T-helper 1 cell treated with Interleukin-12 subunit alpha and Interleukin-12 subunit beta and Interleukin-4 antibody, amounts not matched to agents 30 μg/mL and 1 μg/mL, for 36 hours (primary cell): ENCODE data around the gene RNASEH2A.

Source experiments
- H3K27ac Mint-ChIP-seq: one replicate; pipeline ENCODE4 v1.8.0; 2021; ENCODE audit warnings: mild to moderate bottlenecking, mixed read lengths
- H3K27me3 Mint-ChIP-seq: one replicate; pipeline ENCODE4 v1.8.0; 2021; ENCODE audit warnings: low read depth, mixed read lengths
- H3K36me3 Mint-ChIP-seq: one replicate; pipeline ENCODE4 v1.8.0; 2021; ENCODE audit warnings: low read depth, mixed read lengths
- H3K4me1 Mint-ChIP-seq: one replicate; pipeline ENCODE4 v1.8.0; 2021; ENCODE audit warnings: low read depth, mixed read lengths
- H3K4me3 Mint-ChIP-seq: one replicate; pipeline ENCODE4 v1.8.0; 2021; ENCODE audit warnings: mild to moderate bottlenecking, moderate library complexity, mixed read lengths
- H3K9me3 Mint-ChIP-seq: one replicate; pipeline ENCODE4 v1.8.0; 2021; ENCODE audit warnings: mixed read lengths

The RNASEH2A gene

GRCh38 chr19:12786952-12787351, 19.4 kb upstream of the RNASEH2A start:
- Mint-ChIP-seq H3K27ac (peak overlapping the region; percentile 29), H3K4me1 (peaks cover 25% of the 10 kb centered on the region), H3K36me3 (no peaks in the 10 kb centered on the region), H3K27me3 (no peaks in the 10 kb centered on the region), H3K4me3 (no peak overlapping the region), H3K9me3 (no peaks in the 10 kb centered on the region)

GRCh38 chr19:12787458-12787857, 18.9 kb upstream of the RNASEH2A start:
- Mint-ChIP-seq H3K36me3 (no peaks in the 10 kb centered on the region), H3K9me3 (no peaks in the 10 kb centered on the region), H3K27ac (peak overlapping the region; percentile 29), H3K27me3 (no peaks in the 10 kb centered on the region), H3K4me3 (no peak overlapping the region), H3K4me1 (peaks cover 22% of the 10 kb centered on the region)

- H3K4me3 Mint-ChIP-seq = peak overlapping the region; percentile 11
- H3K27me3 Mint-ChIP-seq = no peaks in the 10 kb centered on the region
- peaks cover 2% of the 10 kb centered on the region for H3K36me3 Mint-ChIP-seq
- H3K4me1 Mint-ChIP-seq = peaks cover 22% of the 10 kb centered on the region
- peak overlapping the region; percentile 50 for H3K27ac Mint-ChIP-seq
- H3K9me3 Mint-ChIP-seq = no peaks in the 10 kb centered on the region
Observed at GRCh38 chr19:12788042-12788681, 18.2 kb upstream of the RNASEH2A start.

GRCh38 chr19:12788682-12789097, 17.7 kb upstream of the RNASEH2A start:
- Mint-ChIP-seq H3K27me3 (no peaks in the 10 kb centered on the region), H3K27ac (peak overlapping the region; percentile 95), H3K9me3 (no peaks in the 10 kb centered on the region), H3K4me1 (peaks cover 18% of the 10 kb centered on the region), H3K4me3 (peak overlapping the region; percentile 91), H3K36me3 (peaks cover 4% of the 10 kb centered on the region)

- no peaks in the 10 kb centered on the region for H3K9me3 Mint-ChIP-seq
- peaks cover 7% of the 10 kb centered on the region for H3K36me3 Mint-ChIP-seq
- peak overlapping the region; percentile 95 for H3K27ac Mint-ChIP-seq
- H3K27me3 Mint-ChIP-seq = no peaks in the 10 kb centered on the region
- peak overlapping the region; percentile 95 for H3K4me3 Mint-ChIP-seq
- H3K4me1 Mint-ChIP-seq = peaks cover 21% of the 10 kb centered on the region
Observed at GRCh38 chr19:12789098-12789903, 17.1 kb upstream of the RNASEH2A start.

GRCh38 chr19:12789904-12790619, 16.3 kb upstream of the RNASEH2A start:
- peaks cover 27% of the 10 kb centered on the region for H3K4me1 Mint-ChIP-seq
- peak overlapping the region; percentile 98 for H3K27ac Mint-ChIP-seq
- H3K27me3 Mint-ChIP-seq = no peaks in the 10 kb centered on the region
- peak overlapping the region; percentile 95 for H3K4me3 Mint-ChIP-seq
- no peaks in the 10 kb centered on the region for H3K9me3 Mint-ChIP-seq
- peaks cover 7% of the 10 kb centered on the region for H3K36me3 Mint-ChIP-seq

- Mint-ChIP-seq H3K27me3 (no peaks in the 10 kb centered on the region), H3K36me3 (peaks cover 7% of the 10 kb centered on the region), H3K4me3 (peak overlapping the region; percentile 95), H3K27ac (peak overlapping the region; percentile 98), H3K4me1 (peaks cover 29% of the 10 kb centered on the region), H3K9me3 (no peaks in the 10 kb centered on the region)
Observed at GRCh38 chr19:12790628-12791344, 15.6 kb upstream of the RNASEH2A start.

GRCh38 chr19:12791345-12792050, 14.9 kb upstream of the RNASEH2A start, which contains the start of gene JUNB:
Gene JUNB, plus strand, starts transcription at chr19:12791486. Its CDS starts 286 bp downstream, at chr19:12791772.
- H3K27ac Mint-ChIP-seq = peak within 1 kb of the TSS; percentile 99
- H3K9me3 Mint-ChIP-seq = no peaks in the 10 kb centered on the region
- H3K4me1 Mint-ChIP-seq = peaks cover 36% of the 10 kb centered on the region
- H3K27me3 Mint-ChIP-seq = no peaks in the 10 kb centered on the region
- H3K36me3 Mint-ChIP-seq = peaks cover 7% of the 10 kb centered on the region
- peak within 1 kb of the TSS; percentile 95 for H3K4me3 Mint-ChIP-seq

GRCh38 chr19:12792051-12792852, 14.1 kb upstream of the RNASEH2A start:
- H3K27ac Mint-ChIP-seq = peak overlapping the region; percentile 99
- H3K27me3 Mint-ChIP-seq = no peaks in the 10 kb centered on the region
- no peaks in the 10 kb centered on the region for H3K9me3 Mint-ChIP-seq
- H3K36me3 Mint-ChIP-seq = peaks cover 9% of the 10 kb centered on the region
- H3K4me3 Mint-ChIP-seq = peak overlapping the region; percentile 95
- peaks cover 38% of the 10 kb centered on the region for H3K4me1 Mint-ChIP-seq

GRCh38 chr19:12792853-12793289, 13.5 kb upstream of the RNASEH2A start:
- peaks cover 38% of the 10 kb centered on the region for H3K4me1 Mint-ChIP-seq
- H3K36me3 Mint-ChIP-seq = peaks cover 9% of the 10 kb centered on the region
- H3K4me3 Mint-ChIP-seq = peak overlapping the region; percentile 95
- no peaks in the 10 kb centered on the region for H3K27me3 Mint-ChIP-seq
- peak overlapping the region; percentile 99 for H3K27ac Mint-ChIP-seq
- H3K9me3 Mint-ChIP-seq = no peaks in the 10 kb centered on the region

GRCh38 chr19:12793290-12794195, 12.8 kb upstream of the RNASEH2A start:
- peak overlapping the region; percentile 95 for H3K4me3 Mint-ChIP-seq
- H3K27me3 Mint-ChIP-seq = no peaks in the 10 kb centered on the region
- no peaks in the 10 kb centered on the region for H3K9me3 Mint-ChIP-seq
- peaks cover 9% of the 10 kb centered on the region for H3K36me3 Mint-ChIP-seq
- H3K27ac Mint-ChIP-seq = peak overlapping the region; percentile 99
- H3K4me1 Mint-ChIP-seq = peaks cover 36% of the 10 kb centered on the region

GRCh38 chr19:12794196-12794941, 12.0 kb upstream of the RNASEH2A start:
- Mint-ChIP-seq H3K4me1 (peaks cover 30% of the 10 kb centered on the region), H3K9me3 (no peaks in the 10 kb centered on the region), H3K27me3 (no peaks in the 10 kb centered on the region), H3K36me3 (peaks cover 11% of the 10 kb centered on the region), H3K27ac (peak overlapping the region; percentile 97), H3K4me3 (peak overlapping the region; percentile 82)
